ENCODE measurements around the gene TMA7B.

DNA sequence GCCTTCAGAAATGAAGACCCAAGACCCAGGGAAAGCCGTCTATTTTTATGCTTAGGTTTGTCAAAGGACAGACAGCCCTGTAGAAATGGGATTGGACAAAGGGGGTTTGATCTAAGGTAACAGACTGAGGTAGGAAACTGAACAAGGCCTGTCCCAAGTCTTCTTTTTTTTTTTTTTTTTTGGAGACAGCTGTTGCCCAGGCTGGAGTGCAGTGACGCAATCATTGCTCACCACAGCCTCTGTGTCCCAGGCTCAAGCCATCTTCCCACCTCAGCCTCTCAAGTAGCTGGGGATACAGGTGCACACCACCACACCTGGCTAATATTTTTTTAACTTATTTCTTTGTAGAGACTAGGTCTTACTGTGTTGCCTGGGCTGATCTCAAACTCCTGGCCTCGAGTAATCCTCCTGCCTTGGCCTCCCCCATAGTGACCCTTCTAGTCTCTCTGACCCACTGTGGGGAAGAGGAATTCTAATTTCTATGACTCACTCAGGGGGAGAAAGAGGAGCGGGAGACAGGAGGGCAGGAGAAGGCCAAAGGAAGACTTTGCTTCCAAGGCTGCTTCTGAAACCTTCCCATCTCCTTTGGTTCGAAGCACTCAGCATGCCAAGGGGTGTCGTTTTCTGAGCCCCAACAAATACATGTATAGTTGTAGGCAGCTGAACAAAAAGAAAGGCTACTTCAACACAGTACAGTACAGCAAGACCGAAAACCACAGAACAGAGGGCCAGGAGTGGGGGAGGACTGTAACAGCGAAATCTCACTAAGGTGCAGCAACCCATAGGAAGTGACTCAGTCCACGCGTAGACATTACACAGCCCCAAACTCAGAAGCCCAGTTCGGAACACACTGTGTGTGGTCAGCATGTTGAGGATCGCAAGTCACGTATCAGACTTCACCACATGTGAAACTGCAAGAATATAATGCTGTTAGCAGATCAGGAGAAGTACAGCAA is 872 bp downstream of the TMA7B start:
- TF ChIP-seq POLR2AphosphoS5 (IDR thresholded peaks at IDR 0.05; ENCODE audit: insufficient read depth, low read depth, low read length) (no peak), POLR2A (IDR thresholded peaks at IDR 0.05; ENCODE audit: low read depth, low read length) (no peak)
- TF ChIP-seq, protein P1, sequence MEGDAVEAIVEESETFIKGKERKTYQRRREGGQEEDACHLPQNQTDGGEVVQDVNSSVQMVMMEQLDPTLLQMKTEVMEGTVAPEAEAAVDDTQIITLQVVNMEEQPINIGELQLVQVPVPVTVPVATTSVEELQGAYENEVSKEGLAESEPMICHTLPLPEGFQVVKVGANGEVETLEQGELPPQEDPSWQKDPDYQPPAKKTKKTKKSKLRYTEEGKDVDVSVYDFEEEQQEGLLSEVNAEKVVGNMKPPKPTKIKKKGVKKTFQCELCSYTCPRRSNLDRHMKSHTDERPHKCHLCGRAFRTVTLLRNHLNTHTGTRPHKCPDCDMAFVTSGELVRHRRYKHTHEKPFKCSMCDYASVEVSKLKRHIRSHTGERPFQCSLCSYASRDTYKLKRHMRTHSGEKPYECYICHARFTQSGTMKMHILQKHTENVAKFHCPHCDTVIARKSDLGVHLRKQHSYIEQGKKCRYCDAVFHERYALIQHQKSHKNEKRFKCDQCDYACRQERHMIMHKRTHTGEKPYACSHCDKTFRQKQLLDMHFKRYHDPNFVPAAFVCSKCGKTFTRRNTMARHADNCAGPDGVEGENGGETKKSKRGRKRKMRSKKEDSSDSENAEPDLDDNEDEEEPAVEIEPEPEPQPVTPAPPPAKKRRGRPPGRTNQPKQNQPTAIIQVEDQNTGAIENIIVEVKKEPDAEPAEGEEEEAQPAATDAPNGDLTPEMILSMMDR (IDR thresholded peaks at IDR 0.05; ENCODE audit: extremely low read depth in 1 of 2, insufficient read depth in 1 of 2, low read depth in 1 of 2, low read length in 2 of 2) = no peak

Measured in endothelial cell of umbilical vein (primary cell).